ENCODE data around the gene ABI2.

DNA sequence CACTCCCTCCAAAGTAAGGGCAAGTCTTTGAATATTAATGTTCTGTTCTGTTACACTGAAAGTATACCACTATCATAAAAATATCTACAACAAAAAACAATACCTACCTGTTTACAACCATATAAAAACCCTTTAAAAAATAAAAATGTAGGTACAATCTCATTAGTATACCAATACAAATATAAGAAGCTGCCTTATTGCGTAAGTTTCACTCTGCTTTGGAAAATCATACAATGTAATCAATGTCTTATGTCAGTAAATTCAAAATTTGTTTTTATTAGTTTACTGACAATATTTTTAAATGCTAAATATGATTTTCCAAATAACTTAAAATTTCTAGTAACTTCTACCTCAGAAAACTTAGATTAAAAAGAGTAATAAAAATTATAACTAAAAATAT lies 134.1 kb downstream of the ABI2 start:
- TF ChIP-seq CTCF (IDR thresholded peaks at IDR 0.05) (no peak), EZH2phosphoT487 (IDR thresholded peaks at IDR 0.05) (no peak), EZH2 (IDR thresholded peaks at IDR 0.05) (no peak)

Measured in neural progenitor cell (in vitro differentiated cells).